GM18858 (cell line): Measurements from ENCODE around the gene USP10.

ENCODE experiments used
- ATAC-seq: cut with Tn5 transposase; IDR thresholded peaks from one replicate; pipeline ENCODE4 v1.9.1; 2021; ENCODE audit not compliant: unreplicated experiment

Gene USP10

DNA sequence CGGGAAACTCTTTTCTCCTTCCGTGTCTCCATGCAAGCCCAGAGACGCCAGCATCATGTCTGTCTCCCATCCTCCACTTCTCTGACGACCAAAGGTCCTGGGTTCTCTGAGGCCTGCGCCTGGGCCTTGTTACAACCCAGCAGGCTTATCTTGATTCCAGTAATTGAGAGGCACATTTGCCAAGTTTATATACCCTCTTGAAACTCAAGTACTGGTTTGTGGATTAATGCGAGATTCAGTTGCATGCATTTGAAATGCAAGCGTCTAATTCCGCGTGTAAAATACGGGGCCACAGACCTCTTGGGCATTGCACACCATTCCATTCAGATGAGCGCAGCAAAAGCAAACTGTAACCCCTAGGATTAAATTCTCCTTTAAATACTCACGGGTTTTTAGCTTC, 91.3 kb downstream of the USP10 start:
- no peak for ATAC-seq

DNA sequence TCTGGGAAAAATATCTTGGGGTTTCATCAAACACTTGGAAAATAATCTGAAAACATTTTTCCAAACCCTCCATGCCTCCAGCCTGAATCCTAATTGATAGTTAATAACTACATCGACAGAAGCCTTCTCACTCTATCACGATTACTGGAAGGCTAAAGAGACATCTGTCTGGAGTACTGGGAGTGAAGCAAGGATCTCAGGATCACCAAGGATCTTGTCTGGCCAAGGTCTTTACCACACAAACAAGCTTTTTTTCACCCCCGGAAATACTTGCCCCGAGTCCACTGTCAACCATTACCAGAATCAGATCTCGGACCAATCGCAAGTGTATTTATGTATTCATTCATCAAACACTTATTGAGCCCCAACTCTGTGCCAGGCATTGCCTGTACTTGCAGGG, 91.7 kb downstream of the USP10 start:
- ATAC-seq: no peak

DNA sequence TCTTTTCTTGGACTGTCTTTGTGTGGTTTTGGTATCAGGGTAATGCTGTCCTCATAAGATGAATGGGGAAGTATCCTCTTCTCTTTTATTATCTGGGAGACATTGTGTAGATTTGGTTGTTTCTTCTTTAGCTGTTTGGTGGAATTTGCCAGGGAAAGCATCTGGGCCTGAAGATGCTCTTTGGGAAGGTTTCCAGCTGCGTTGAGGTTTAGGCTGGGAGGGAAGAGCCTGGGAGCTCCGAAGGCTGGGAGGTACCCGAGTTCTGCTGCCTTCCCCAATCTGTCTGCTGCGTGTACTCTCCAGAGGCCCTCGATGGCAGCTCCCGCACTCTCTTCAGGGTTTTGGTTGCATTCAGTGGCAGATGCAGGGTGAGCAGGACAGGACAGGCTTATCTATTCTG, 94.4 kb downstream of the USP10 start:
- ATAC-seq: no peak

DNA sequence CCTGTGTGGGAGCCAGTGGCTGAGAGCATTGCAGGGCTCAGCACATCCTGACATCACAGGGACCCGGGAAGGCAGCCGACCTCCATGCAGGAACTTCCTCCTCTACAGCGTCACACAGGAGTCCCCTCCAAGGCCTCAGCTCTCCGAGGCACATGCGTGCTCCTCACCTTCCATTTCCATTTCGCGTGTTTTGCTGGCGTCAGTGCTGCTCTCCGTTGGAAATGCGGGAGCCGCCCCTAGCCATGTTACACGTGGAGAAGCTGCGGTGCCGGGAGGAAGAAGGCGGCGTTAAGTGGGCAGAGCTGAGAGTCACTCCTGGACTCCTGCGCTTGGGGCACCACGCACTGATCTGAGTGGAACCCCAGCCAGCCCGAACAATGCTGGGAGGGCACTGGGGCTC, 94.8 kb downstream of the USP10 start:
- ATAC-seq: no peak

DNA sequence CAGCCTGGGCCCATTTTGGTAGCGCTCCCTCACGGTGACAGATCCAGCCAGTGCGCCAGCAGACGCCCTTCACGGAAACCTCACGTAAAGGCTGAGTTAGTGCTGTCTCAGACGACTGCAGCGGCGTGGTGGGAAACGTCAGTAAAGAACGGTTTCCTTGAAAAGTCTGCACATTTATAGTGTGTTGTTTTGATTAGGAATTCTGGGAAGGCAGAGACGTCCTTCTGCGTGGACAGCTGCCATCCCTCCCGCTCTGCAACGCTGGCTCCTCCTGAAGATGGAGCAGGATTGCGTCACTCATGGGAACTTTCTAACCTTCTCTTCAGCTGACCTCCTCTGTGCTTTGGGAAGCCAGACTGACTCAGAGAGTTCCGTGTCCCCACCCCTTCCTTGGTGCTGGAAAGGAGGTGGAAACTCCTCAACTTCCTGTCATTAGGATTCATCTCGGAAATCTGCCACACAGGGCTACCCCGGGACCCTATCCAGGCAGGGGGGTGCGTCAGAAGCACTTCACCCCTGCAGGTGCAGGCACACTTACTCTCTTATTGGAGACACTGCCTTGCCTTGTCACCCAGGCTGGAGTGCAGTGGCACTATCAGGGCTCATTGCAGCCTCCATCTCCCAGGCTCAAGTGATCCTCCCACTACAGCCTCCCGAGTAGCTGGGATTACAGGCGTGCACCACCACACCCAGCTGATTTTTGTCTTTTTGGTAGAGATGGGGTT, 95.7 kb downstream of the USP10 start:
- no peak for ATAC-seq

DNA sequence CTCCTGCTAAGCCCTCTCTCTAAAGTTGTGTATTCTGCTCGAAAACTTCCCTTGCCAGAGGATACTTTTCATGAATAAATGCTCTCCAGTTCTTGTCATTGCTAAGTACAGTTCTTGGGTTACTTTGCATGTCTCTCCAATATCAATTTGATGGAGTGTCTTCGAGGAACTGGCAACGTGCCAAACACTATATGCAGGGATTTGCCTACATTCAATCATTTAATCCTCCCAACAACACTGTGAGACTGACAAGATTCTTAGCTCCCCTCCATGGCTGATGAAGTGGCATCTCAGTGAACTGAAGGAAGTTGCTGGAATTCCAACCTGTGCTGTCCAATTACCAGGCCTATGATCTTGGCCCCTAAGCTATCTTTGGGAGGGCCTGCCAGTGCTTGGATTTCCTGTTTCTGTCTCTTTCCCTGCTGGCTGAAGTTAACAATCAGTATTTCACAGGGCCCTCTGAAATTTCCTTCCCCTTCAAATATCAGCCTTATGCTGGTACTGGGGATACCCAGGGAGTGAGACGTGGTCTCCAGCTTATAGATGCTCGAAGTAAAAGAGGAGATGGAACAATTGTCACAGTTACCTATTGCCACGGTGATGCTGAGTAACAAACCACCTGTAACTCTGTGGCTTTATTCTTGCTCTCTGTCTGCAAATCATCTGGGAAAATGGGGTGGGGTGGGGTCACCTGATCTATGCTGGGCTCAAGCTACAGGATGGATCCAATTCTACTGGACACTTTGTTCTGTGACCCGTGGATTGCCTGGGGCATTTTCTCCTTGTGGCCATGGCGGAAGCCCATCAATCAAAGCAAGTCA, 100.6 kb downstream of the USP10 start:
- ATAC-seq: no peak

DNA sequence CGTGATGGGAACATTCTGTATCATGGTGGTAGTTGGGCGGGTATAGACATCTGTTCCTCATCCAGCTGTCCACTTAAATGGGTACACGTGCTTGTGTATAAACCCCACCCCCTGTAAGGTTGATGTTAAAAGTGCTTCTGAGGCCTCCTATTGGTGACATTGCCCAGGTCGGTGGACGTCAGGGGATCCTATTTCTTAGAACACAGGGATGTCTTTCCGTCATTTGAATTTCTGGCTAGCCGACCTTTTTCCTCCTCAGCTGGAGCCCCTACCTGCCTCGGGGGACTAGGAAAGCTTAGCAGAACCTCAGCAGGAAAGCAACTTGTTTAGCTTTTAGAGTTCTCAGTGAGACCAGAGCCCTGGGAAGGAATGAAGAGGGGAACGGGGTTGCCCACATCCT, 103.3 kb downstream of the USP10 start:
- ATAC-seq: no peak

DNA sequence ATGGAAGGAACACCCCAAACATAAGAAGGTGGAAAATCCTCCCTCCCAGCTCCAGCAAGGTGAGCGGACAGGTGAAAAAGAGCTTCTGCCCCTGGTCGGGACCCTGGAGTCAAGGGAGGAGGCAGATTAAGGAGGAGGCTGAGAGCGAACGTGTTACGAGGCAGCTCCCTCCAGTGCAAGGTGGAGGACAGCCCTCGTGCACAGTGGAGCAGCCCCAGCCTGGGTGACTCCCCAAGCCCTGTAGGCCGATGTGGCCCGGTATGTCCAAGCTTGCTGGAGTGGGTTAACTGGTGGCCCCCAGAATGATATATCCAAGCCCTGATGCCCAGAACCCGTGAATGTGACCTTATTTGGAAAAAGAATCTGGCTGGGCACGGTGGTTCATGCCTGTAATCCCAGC, 104.5 kb downstream of the USP10 start:
- ATAC-seq: no peak

DNA sequence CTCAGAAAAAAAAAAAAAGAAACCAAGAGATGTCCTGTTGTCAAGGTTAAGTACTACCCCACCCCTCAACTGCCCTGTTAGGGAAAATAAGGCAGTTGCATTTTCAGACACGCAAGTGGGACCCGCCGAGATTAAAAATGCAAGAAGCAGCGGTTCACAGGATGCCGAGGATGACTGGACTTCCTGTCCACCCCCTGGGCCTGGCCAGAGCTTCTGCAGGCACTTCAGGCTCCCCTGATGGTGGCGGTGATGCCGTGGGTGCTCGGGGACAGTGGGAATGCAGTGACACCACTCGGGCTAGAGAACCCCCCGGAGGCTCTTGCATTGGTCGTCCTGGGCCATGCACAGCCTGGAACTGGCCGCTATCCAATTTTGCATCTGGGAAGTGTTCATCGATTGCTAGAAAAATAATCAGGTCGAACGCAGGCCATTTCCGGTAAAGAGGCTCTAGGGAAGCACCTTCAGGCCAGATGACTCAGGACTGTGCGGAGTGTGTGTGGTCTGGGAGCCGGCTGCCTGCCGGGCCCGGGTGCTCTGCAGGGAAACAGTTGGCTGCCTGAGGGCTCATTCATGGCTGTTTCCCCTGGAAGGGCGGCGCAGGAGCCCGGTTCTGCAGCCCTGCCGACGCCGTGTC, 106.6 kb downstream of the USP10 start:
- ATAC-seq: no peak

DNA sequence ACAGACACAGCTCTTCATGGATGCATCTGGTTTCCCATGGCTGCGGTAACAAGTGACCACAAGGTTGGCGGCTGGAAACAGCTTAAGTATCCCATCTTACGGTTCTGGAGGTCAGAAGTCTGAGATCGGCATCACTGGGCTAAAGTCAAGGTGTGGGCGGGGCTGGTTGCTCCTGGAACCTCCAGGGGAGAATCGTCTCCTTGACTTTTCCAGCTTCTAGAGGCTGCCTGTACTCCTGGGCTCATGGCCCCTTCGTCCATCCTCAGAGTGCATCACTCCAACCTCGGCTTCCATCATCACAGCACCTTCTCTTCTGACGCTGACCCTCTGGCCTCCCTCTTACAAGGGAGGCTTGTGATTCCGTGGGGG, 107.1 kb downstream of the USP10 start:
- ATAC-seq: no peak

DNA sequence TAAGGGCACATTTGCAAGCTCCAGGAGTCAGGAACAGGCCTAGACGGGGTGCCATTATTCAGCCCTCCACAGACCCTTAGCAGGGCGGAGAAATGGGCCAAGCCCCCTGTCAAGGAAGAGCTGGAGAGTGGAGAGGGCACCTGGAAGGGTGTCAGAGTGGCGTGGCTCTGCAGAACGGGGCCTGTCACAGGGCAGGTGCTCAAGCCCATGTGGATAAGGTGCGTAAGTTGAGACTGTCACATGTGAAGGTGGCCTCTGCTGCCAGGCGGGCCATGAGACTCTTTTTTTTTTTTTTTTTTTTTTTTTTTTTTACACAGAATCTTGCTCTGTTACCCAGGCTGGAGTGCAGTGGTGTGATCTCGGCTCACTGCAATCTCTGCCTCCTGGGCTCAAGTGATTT, 108.0 kb downstream of the USP10 start:
- ATAC-seq: no peak

DNA sequence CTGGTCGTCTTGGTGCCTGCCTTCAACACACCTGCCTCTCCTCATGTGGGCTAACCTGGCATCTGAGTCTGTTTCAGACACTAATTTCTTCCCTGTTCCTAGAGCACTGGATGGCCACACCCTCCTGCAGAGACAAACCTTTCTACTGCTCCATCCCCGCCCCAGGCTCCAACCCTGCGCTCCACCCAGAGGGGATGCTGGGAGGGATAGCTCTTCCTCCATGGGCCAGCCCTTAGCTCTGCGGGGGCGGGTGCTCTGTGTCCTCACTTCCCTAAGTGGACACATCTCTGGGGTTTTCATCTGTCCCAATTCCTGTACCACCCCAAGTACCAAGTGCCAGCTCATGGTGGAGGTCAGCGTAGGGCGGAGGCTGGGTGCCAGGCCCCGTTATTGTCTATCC, 109.0 kb downstream of the USP10 start:
- ATAC-seq: no peak

DNA sequence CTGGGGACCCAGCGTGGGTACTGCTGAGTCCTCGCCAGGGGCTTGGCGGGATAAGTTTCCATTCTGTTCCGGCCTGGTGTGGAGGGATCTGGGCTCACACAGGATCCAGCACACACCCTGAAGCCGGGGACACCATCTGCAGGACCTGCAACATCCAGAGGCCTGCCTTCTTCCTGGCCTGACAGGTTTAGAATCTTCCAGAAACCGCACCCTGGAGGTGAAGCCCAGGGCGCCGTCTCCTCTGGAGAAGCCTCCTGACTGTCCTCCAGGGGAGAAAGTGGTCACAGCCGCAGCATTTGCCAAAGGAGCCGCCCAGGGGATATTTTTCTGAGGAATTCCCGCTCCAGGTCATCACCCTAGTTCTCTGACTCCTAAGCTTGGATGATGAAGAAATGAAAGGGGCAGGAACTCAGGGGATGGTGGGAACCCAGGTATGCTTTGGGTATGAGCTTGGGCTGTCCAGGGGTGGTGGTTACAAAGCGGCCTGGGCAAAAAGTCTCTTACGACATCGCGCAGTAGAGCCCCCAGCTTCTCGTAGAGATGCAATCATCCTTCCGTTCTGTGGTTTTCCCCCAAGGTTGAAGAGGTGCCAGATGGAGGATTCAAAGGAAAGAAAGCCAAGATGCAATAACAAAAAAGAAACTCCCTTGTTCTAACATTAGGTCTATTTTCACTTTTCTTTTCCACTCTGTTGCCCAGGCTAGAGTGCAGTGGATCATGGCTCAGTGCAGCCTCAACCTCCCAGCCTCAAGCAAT, 110.9 kb downstream of the USP10 start:
- no peak for ATAC-seq

DNA sequence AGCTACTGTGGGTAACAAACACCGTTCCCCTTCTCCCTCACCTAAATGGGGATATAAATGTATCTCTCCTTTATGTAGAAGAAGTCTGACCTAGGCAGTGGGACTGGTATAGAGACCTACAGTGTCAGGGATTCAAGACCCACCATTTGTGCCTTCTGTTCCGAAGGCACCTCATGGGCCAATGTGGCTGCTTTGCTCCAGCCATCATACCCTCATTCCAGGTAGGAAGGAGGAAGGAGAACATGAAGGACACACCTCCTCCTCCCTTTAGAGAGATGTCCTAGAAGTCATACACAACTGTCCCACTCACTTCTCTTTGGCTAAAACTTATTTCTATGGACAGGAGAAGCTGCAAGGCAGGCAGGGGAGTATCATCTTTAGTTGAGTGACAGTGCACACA, 111.7 kb downstream of the USP10 start:
- ATAC-seq: no peak

DNA sequence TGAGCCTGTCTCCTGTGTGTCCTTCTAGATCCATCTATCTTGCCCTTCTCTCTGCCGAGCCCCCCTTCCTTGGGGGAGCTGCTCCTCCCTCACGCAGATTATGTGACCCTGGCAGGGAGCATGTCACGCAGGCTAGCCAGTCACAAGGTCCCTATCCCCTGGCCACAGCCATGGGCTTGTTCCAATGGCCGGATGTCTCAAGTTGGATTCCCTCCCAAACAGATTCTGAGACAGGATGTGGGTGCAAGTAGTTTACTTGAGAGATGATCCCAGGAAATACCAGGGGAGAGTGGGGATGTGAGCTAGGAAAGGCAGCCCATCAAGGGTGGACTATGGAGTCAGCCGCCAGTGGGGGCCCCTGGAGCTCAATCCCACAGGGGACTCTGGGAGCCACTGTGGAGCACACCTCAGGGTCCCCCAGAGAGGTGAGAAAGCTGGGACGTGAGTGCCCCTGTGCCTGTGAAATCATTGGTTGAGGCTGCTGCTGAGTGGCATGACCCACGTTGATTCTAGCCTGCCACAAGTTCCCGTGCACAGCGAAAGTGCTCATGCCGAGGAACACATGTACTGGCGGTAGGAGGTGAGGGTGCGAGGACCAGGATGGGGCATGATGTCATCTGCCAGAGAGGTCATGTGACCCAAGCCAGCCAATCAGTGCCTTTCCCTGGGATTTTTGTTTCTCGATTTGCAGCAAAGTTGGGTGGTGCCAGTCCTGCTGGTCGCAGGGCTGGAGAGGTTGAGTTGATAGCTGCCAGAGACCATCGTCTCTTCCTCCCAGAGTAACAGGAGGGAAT, 113.5 kb downstream of the USP10 start:
- no peak for ATAC-seq

DNA sequence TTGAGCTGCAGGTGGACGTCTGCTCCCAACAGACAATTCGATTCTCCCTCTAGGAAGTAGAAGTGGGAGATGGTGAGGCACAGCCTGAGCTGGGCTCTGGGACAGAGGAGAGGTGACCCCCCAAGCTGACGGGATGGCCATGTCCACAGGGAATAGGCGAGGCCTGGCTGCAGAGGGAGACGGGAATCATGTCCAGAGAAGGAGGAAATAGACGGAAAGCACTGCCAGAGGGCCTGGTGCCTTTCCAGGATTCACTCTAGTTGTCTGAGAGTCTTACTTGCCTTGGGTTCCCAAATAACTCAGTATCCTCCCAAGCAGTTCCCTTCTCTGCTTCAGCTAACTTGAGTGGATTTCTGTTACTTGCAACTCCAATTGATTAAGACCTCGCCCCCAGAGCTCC, 115.7 kb downstream of the USP10 start:
- ATAC-seq: no peak

DNA sequence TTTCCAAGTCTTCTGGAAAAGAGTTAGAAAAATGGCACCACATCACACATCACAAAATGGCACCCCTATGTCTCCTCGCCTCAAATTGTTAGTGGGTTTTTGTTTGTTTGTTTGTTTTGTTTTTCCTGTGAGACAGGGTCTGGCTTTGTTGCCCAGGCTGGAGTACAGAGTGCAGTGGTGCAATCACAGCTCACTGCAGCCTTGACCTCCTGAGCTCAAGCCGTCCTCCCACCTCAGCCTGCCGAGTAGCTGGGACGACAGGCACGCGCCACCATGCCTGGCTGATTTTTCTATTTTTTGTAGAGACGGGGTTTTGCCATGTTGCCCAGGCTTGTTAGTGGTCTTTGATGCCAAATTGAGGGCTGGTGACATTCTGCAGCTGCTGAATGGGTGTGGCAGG, 116.2 kb downstream of the USP10 start:
- ATAC-seq: no peak

DNA sequence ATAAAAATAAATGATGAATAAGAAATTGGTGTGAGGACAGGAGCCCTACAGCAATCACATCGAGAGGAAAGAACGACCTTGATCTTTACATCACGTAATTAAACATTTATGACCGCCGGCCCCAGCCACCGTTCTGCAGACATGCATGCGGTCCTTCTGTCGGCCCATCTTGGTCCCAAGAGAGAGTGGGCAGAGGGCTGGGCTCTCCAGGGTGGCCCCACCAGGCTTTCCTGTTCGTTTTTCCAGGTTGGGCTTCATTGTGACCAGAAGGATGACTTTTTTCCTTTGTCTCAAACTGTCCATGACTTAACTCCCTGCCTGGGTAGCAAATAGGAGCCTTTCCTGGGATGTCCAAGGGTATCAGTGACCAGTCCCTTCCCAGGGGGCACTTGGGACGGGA, 116.7 kb downstream of the USP10 start:
- no peak for ATAC-seq

DNA sequence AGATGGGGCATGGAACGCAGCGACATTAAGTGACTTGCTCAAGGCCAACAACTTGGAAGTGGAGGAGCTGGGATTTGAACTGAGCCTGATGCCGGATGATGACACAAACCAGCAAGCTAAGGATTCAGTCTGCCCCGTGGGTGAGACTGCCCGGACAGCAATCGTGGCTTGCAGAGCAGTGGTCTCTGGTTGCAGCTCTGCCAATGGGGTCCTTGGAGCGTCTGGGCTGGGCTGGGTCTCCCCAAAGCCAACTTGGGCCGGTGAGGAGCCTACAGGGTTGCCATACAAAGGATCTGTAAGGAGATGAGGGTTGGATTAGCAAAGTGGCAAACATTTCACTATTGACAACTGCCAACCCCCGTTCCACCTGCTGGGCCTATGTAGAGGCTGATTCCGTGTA, 117.4 kb downstream of the USP10 start:
- no peak for ATAC-seq

DNA sequence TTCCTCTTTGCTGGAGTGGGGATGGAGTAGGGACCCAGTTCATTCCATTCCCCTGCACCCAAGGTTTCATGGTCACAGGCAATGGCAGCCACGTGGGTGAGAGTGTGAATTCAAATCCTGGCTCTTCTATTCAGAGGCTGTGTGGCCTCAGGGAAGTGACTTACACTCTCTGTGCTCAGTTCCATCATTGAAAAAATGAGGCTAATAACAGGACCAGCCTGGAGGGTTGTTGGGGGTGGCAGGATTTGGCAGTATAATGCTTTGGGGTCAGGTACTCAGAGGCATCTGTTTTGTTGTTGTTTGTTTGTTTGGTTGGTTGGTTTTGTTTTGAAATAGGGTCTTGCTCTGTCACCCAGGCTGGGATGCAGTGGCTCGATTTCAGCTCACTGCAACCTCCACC, 117.8 kb downstream of the USP10 start:
- ATAC-seq: no peak

DNA sequence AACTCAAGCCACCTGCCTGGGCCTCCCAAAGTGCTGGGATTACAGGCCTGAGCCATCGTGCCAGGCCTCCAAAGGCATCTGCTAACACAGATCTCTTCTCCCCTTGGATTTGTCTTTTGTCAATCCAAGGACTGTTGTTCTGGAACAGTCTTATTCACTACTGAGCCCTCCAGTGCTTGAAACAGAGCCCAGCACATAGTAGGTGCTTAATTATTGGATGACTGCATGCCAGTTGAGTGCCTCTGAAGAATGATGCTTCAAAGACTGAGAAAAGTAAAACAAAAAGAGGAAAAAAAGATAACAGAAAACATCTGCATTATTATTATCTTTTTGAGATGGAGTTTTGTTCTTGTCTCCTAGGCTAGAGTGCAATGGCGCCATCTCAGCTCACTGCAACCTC, 118.3 kb downstream of the USP10 start:
- no peak for ATAC-seq
